Naive B cell (primary cell): ENCODE results near the gene DDX25. TPM values are rescaled to one million over a fixed set of nuclear protein-coding genes. Genes with fewer than 3 reads are reported as not detected.
A peak's percentile ranks its signal among the peaks of the same experiment; 100 is the strongest.

ENCODE experiments used
- ATAC-seq, 2 donors: fragments of 150-1000 bp; cut with Tn5 transposase; 2 replicates each; pipeline ENCODE4 v1.10.0; 2021; ENCODE audit warnings: low read depth in 2 of 2, mild to moderate bottlenecking in 2 of 2, moderate library complexity in 2 of 2
- DNase-seq: peaks from one replicate; pipeline ENCODE4 v3.0.0; 2022
- H3K27ac Mint-ChIP-seq, 6 donors: one replicate each; pipeline ENCODE4 v1.8.0; 2020 to 2022; ENCODE audit warnings: mild to moderate bottlenecking in 6 of 6, mixed read lengths in 6 of 6, moderate library complexity in 5 of 6, inconsistent platforms in 2 of 6
- H3K27me3 Mint-ChIP-seq, 3 donors: one replicate each; pipeline ENCODE4 v1.8.0; 2021 to 2022; ENCODE audit warnings: mixed read lengths in 3 of 3, mild to moderate bottlenecking in 1 of 3
- H3K36me3 Mint-ChIP-seq, 2 donors: one replicate each; pipeline ENCODE4 v1.8.0; 2020 to 2022; ENCODE audit warnings: mixed read lengths in 2 of 2, inconsistent platforms in 1 of 2, mild to moderate bottlenecking in 1 of 2
- H3K4me1 Mint-ChIP-seq, 3 donors: one replicate each; pipeline ENCODE4 v1.8.0; 2020 to 2022; ENCODE audit warnings: mixed read lengths in 3 of 3, inconsistent platforms in 1 of 3, mild to moderate bottlenecking in 1 of 3, moderate library complexity in 1 of 3
- H3K4me3 Mint-ChIP-seq, 8 donors: one replicate each; pipeline ENCODE4 v1.8.0; 2020 to 2022; ENCODE audit warnings: mild to moderate bottlenecking in 8 of 8, mixed read lengths in 8 of 8, moderate library complexity in 8 of 8, inconsistent platforms in 2 of 8
- H3K9me3 Mint-ChIP-seq, 7 donors: one replicate each; pipeline ENCODE4 v1.8.0; 2020 to 2022; ENCODE audit warnings: mixed read lengths in 7 of 7, mild to moderate bottlenecking in 5 of 7, inconsistent platforms in 2 of 7, moderate library complexity in 1 of 7
- polyA plus RNA-seq, 6 donors: library from polyadenylated mRNA; unstranded; fragments of 300-500 nt; fragmentation: Illumina TruSeq; gene quantifications; one replicate each; pipeline ENCODE4 v1.2.3, GENCODE V29; 2021; ENCODE audit warnings: low read depth in 6 of 6

DDX25 gene
- polyA plus RNA-seq, 6 donors from 2014 or later: 0.34 TPM; not detected in 5

DNA sequence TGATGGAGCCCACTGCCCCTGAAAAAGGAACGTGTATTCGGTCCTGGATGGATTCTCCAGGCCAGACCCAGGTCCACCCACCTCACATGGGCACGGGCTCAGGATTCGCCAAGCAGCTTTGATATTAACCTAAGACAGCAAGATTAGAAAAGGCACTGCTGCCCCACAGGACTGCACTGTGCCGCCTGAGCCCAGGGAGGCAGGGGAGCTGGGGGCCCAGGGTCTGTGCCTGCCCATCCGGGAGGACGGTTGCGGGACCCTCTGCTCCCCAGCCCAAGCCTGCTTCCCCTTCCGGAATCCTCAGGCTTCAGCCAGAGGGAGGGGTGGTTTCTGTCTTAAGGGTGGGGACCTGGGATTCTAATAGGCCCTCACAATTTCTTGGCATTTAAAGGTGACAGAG lies 28.0 kb downstream of the DDX25 start:
- peaks cover 11 to 31% (median 23%) of the 10 kb centered on the region in 3 donors for H3K27me3 Mint-ChIP-seq
- DNase-seq: no peak
- no peaks in the 10 kb centered on the region for H3K4me1 Mint-ChIP-seq
- no peak overlapping the region for H3K4me3 Mint-ChIP-seq
- no peaks in the 10 kb centered on the region for H3K36me3 Mint-ChIP-seq
- no peaks in the 10 kb centered on the region for H3K9me3 Mint-ChIP-seq
- ATAC-seq: no peak
- H3K27ac Mint-ChIP-seq: no peak overlapping the region

DNA sequence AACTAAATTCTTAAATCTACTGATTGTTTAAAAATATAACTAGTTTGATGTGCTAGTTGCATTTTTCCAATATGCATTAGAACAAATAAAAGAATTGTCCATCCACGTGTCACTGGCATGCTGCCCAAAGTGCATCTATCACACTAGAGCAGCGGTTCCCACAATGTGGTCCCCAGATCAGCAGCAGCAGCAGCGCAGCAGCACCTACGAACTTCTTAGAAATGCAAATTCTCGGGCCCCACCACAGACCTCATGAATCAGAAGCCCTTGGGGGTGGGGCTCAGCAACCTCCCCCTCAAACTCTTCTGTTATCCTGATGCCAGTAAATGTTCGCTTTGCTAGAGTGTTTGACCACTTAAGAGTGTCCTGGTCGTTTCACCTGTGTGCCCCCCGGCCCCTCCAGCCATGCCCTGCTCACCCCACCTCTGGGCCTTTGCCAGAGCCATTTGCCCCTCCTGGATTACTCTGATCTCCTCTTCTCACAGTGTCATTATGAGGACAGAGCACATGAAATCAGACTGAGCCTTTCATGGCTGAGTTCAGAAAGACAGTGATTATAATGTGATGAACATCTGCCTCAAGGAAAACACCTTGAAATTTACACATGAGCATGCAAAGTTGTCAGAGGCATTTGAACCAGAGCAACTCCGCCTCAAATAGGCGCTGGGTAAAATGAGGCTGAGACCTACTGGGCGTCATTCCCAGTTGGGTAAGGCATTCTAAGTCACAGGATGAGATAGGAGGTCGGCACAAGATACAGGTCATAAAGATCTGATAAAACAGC lies 28.9 kb downstream of the DDX25 start:
- Mint-ChIP-seq H3K27me3 (peaks cover 11 to 31% (median 20%) of the 10 kb centered on the region in 3 donors), H3K27ac (peak overlapping the region in 1 of 6 donors; percentile 91), H3K4me1 (no peaks in the 10 kb centered on the region), H3K4me3 (no peak overlapping the region), H3K36me3 (no peaks in the 10 kb centered on the region), H3K9me3 (no peaks in the 10 kb centered on the region)
- no peak for DNase-seq
- no peak for ATAC-seq

GRCh38 chr11:125934473-125934872 lies 30.2 kb downstream of the DDX25 start:
- ATAC-seq (no peak), DNase-seq (no peak)
- Mint-ChIP-seq H3K36me3 (no peaks in the 10 kb centered on the region), H3K4me1 (no peaks in the 10 kb centered on the region), H3K27ac (no peak overlapping the region), H3K27me3 (peaks cover 8 to 31% (median 23%) of the 10 kb centered on the region in 3 donors), H3K4me3 (peak overlapping the region in 1 of 8 donors; percentile 7), H3K9me3 (no peaks in the 10 kb centered on the region)

- Mint-ChIP-seq H3K36me3 (no peaks in the 10 kb centered on the region), H3K27me3 (peaks cover 8 to 25% (median 17%) of the 10 kb centered on the region in 3 donors), H3K27ac (no peak overlapping the region), H3K4me3 (no peak overlapping the region), H3K9me3 (no peaks in the 10 kb centered on the region), H3K4me1 (no peaks in the 10 kb centered on the region)
- DNase-seq (no peak), ATAC-seq (no peak)
Measured at GRCh38 chr11:125935056-125935455, 30.7 kb downstream of the DDX25 start.

- DNase-seq: no peak
- no peaks in the 10 kb centered on the region for H3K4me1 Mint-ChIP-seq
- H3K9me3 Mint-ChIP-seq: no peaks in the 10 kb centered on the region
- peaks cover 8 to 18% (median 14%) of the 10 kb centered on the region in 3 donors for H3K27me3 Mint-ChIP-seq
- H3K27ac Mint-ChIP-seq: no peak overlapping the region
- ATAC-seq: no peak
- no peaks in the 10 kb centered on the region for H3K36me3 Mint-ChIP-seq
- no peak overlapping the region for H3K4me3 Mint-ChIP-seq
Measured at GRCh38 chr11:125935618-125936199, 31.4 kb downstream of the DDX25 start.

DNA sequence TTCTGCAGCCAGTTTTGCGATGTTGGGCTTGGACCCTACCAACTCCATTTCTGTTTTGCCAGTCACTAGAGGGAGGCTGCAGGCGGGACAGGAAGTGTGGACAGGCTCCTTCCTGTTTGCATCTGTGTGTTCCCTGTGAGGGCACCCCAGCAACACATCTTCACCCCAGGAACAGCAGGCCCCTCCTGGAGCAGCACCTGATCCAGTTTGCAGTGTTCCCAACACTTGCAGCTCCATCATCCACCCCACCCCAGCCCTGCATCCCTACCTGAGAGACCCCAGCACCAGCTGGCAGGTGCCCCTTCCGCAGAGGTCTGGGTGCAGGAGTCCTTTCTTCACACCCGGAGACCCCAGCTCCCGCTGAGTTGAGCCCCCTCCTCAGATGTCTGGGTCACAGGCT lies 34.1 kb downstream of the DDX25 start:
- Mint-ChIP-seq H3K9me3 (no peaks in the 10 kb centered on the region), H3K27me3 (peaks cover 0 to 20% (median 8%) of the 10 kb centered on the region in 3 donors), H3K4me3 (no peak overlapping the region), H3K36me3 (no peaks in the 10 kb centered on the region), H3K4me1 (no peaks in the 10 kb centered on the region), H3K27ac (no peak overlapping the region)
- DNase-seq (no peak), ATAC-seq (no peak)

GRCh38 chr11:125939081-125939521 lies 34.8 kb downstream of the DDX25 start:
- DNase-seq (no peak), ATAC-seq (no peak)
- no peaks in the 10 kb centered on the region for H3K4me1 Mint-ChIP-seq
- no peak overlapping the region for H3K27ac Mint-ChIP-seq
- no peaks in the 10 kb centered on the region for H3K9me3 Mint-ChIP-seq
- no peaks in the 10 kb centered on the region for H3K36me3 Mint-ChIP-seq
- H3K4me3 Mint-ChIP-seq: no peak overlapping the region
- peaks cover 0 to 23% (median 12%) of the 10 kb centered on the region in 3 donors for H3K27me3 Mint-ChIP-seq

- no peak for ATAC-seq
- DNase-seq: no peak
- H3K27ac Mint-ChIP-seq: no peak overlapping the region
- H3K9me3 Mint-ChIP-seq: no peaks in the 10 kb centered on the region
- H3K4me1 Mint-ChIP-seq: no peaks in the 10 kb centered on the region
- no peaks in the 10 kb centered on the region for H3K36me3 Mint-ChIP-seq
- peaks cover 0 to 30% (median 15%) of the 10 kb centered on the region in 3 donors for H3K27me3 Mint-ChIP-seq
- H3K4me3 Mint-ChIP-seq: no peak overlapping the region
Measured at GRCh38 chr11:125940145-125940544, 35.8 kb downstream of the DDX25 start.

DNA sequence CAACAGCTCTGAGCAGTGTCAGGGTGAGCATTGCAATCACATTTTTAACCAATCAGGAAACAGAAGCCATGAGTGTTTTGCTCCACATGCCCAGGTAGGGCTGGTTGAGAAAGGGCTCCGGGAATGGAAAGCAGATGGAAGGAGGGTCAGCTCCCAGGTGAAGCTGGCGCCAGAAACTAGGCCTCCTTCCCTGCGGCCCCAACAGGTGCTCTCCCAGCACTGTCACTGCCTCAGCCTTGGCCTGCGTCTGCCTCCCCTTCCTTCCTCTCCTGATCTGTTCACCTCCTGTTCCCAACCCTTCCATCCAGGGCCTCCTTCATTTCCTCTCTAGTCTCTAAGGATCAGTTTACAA lies 36.9 kb downstream of the DDX25 start:
- H3K27me3 Mint-ChIP-seq: peaks cover 0 to 30% (median 12%) of the 10 kb centered on the region in 3 donors
- H3K4me3 Mint-ChIP-seq: no peak overlapping the region
- no peaks in the 10 kb centered on the region for H3K4me1 Mint-ChIP-seq
- DNase-seq (no peak), ATAC-seq (no peak)
- H3K27ac Mint-ChIP-seq: peak overlapping the region in 1 of 6 donors; percentile 46
- no peaks in the 10 kb centered on the region for H3K9me3 Mint-ChIP-seq
- H3K36me3 Mint-ChIP-seq: no peaks in the 10 kb centered on the region

- no peak overlapping the region for H3K4me3 Mint-ChIP-seq
- no peaks in the 10 kb centered on the region for H3K36me3 Mint-ChIP-seq
- no peak for DNase-seq
- peaks cover 0 to 30% (median 12%) of the 10 kb centered on the region in 3 donors for H3K27me3 Mint-ChIP-seq
- no peak for ATAC-seq
- no peak overlapping the region for H3K27ac Mint-ChIP-seq
- no peaks in the 10 kb centered on the region for H3K4me1 Mint-ChIP-seq
- H3K9me3 Mint-ChIP-seq: no peaks in the 10 kb centered on the region
Measured at GRCh38 chr11:125941619-125942611, 37.6 kb downstream of the DDX25 start.

GRCh38 chr11:125942771-125943428 lies 38.6 kb downstream of the DDX25 start:
- H3K4me1 Mint-ChIP-seq: no peaks in the 10 kb centered on the region
- H3K27me3 Mint-ChIP-seq: peaks cover 0 to 30% (median 12%) of the 10 kb centered on the region in 3 donors
- H3K9me3 Mint-ChIP-seq: no peaks in the 10 kb centered on the region
- no peaks in the 10 kb centered on the region for H3K36me3 Mint-ChIP-seq
- no peak for DNase-seq
- H3K27ac Mint-ChIP-seq: no peak overlapping the region
- no peak for ATAC-seq
- no peak overlapping the region for H3K4me3 Mint-ChIP-seq

GRCh38 chr11:125943661-125944349 lies 39.5 kb downstream of the DDX25 start:
- no peaks in the 10 kb centered on the region for H3K4me1 Mint-ChIP-seq
- no peak overlapping the region for H3K27ac Mint-ChIP-seq
- no peak overlapping the region for H3K4me3 Mint-ChIP-seq
- ATAC-seq (no peak), DNase-seq (no peak)
- no peaks in the 10 kb centered on the region for H3K36me3 Mint-ChIP-seq
- no peaks in the 10 kb centered on the region for H3K9me3 Mint-ChIP-seq
- H3K27me3 Mint-ChIP-seq: peaks cover 0 to 28% (median 12%) of the 10 kb centered on the region in 3 donors
